ENCODE measurements around the gene TAF1A. TPM values are rescaled to one million over a fixed set of nuclear protein-coding genes. Genes with fewer than 3 reads are reported as not detected.

The TAF1A gene
- total and polyA plus RNA-seq, 10 of the 15 experiments (the other 5 are each of a cell fraction or from before 2014, with no cell fraction given) = 7.7 to 17.9 (median 12.0) TPM

- Histone ChIP-seq H4K20me1 (ENCODE audit: control insufficient read depth, insufficient read depth) (no peaks in the 10 kb centered on the region), H3K4me2 (ENCODE audit: control insufficient read depth, insufficient read depth) (peak overlapping the region; percentile 95), H2AFZ (ENCODE audit: control insufficient read depth, low read depth, low read length) (peak overlapping the region; percentile 89), H3K9ac (ENCODE audit: control insufficient read depth, insufficient read depth, low read length) (peak overlapping the region; percentile 68), H3K27ac (ENCODE audit: control insufficient read depth, insufficient read depth) (no peak overlapping the region), H3K27me3 (replicated peaks in 1 of 2; ENCODE audit: control insufficient read depth in 2 of 2, insufficient read depth in 2 of 2, low read length in 1 of 2) (no peaks in the 10 kb centered on the region), H3K9me3 (replicated peaks; ENCODE audit: control insufficient read depth, insufficient read depth, low read length) (no peaks in the 10 kb centered on the region), H3K79me2 (ENCODE audit: control insufficient read depth, insufficient read depth, low read length) (no peaks in the 10 kb centered on the region; the same call in 1 of the 2 replicates), H3K4me3 (peak overlapping the region; percentile 92), H3K4me1 (ENCODE audit: control insufficient read depth, insufficient read depth, low read length) (peaks cover 7% of the 10 kb centered on the region; the same call in 1 of the 2 replicates), H3K36me3 (ENCODE audit: control insufficient read depth in 2 of 2, insufficient read depth in 2 of 2, low read length in 1 of 2) (no peaks in the 10 kb centered on the region)
- TF ChIP-seq YY1 (IDR thresholded peaks at IDR 0.05; ENCODE audit: low read depth, low read length) = 0 out of 2 replicates have a peak, but pooled peaks have one; percentile 1
- TF ChIP-seq CBX3 (IDR thresholded peaks at IDR 0.05; ENCODE audit: borderline replicate concordance, low read depth) = no peak
- ChIA-PET RAD21 (ENCODE audit: unreplicated experiment) (interaction anchor here (0.6 to 2.4 kb wide), 4 partner anchors 16 to 1060 kb away, joined by 3 to 17 read pairs (median 4); no protein-coding TSS in a partner anchor), SMC1A (ENCODE audit: uncharacterized antibody, unreplicated experiment) (interaction anchor here (0.6 to 2.0 kb wide), 12 partner anchors 9 to 156 kb away, joined by 3 to 13 read pairs (median 3); no protein-coding TSS in a partner anchor), POLR2A (interaction anchor here (1.3 to 1.5 kb wide), 2 partner anchors 29 to 37 kb away, joined by 3 read pairs; partner anchors contain the start of gene TAF1A), CTCF (interaction anchor here (0.6 to 3.0 kb wide), 7 partner anchors 9 to 154 kb away, joined by 3 to 12 read pairs (median 3); no protein-coding TSS in a partner anchor)
- WGBS (ENCODE audit: insufficient coverage, insufficient replicate concordance, low lambda C conversion rate, missing lambda C conversion rate) = 29% methylated on average over 20 of the region's 20 CpGs
- peak; percentile 38 for ATAC-seq
- intact Hi-C loops (cut with micrococcal nuclease; ENCODE audit: unreplicated experiment) (loop anchor here (5.0 kb wide), 1 partner anchor 37 kb away; no protein-coding TSS in a partner anchor), in situ Hi-C loops (cut with MboI) (no loop called here)
- BruUV-seq (replicated peaks) = no TSS peak
- DNase-seq (ENCODE audit: low read depth, low spot score) = no peak
- FAIRE-seq = no peak
These were observed 29.3 kb upstream of the TAF1A start for GRCh38 chr1:222618880-222619596.

- WGBS (ENCODE audit: insufficient coverage, insufficient replicate concordance, low lambda C conversion rate, missing lambda C conversion rate) = under 1% methylated on average over 65 of the region's 81 CpGs
- H4K20me1 ChIP-seq (ENCODE audit: control insufficient read depth, insufficient read depth) = no peaks in the 10 kb centered on the region
- H3K79me2 ChIP-seq (ENCODE audit: control insufficient read depth, insufficient read depth, low read length) = no peaks in the 10 kb centered on the region; the same call in 1 of the 2 replicates
- DNase-seq (ENCODE audit: low read depth, low spot score) (no peak), ATAC-seq (peak; percentile 74), FAIRE-seq (no peak)
- peaks cover 7% of the 10 kb centered on the region; the same call in 1 of the 2 replicates for H3K4me1 ChIP-seq (ENCODE audit: control insufficient read depth, insufficient read depth, low read length)
- peak within 1 kb of the TSS; percentile 24 for H3K27ac ChIP-seq (ENCODE audit: control insufficient read depth, insufficient read depth)
- H3K9me3 ChIP-seq (replicated peaks; ENCODE audit: control insufficient read depth, insufficient read depth, low read length) = no peaks in the 10 kb centered on the region
- H3K36me3 ChIP-seq (ENCODE audit: control insufficient read depth in 2 of 2, insufficient read depth in 2 of 2, low read length in 1 of 2) = no peaks in the 10 kb centered on the region
- ChIA-PET CTCF (interaction anchor here (1.7 to 3.0 kb wide), 2 partner anchors 16 to 153 kb away, joined by 10 to 12 read pairs; no protein-coding TSS in a partner anchor), RAD21 (ENCODE audit: unreplicated experiment) (interaction anchor here (0.6 to 2.4 kb wide), 2 partner anchors 16 to 1059 kb away, joined by 4 to 17 read pairs; no protein-coding TSS in a partner anchor), SMC1A (ENCODE audit: uncharacterized antibody, unreplicated experiment) (interaction anchor here (1.2 to 1.8 kb wide), 3 partner anchors 10 to 32 kb away, joined by 3 to 9 read pairs (median 5); no protein-coding TSS in a partner anchor), POLR2A (no interaction called here)
- H3K4me3 ChIP-seq = peak within 1 kb of the TSS; percentile 92
- in situ Hi-C loops (cut with MboI) = no loop called here
- intact Hi-C loops (cut with micrococcal nuclease; ENCODE audit: unreplicated experiment) = loop anchor here (5.0 kb wide), 1 partner anchor 36 kb away; no protein-coding TSS in a partner anchor
- peak within 1 kb of the TSS; percentile 90 for H2AFZ ChIP-seq (ENCODE audit: control insufficient read depth, low read depth, low read length)
- H3K9ac ChIP-seq (ENCODE audit: control insufficient read depth, insufficient read depth, low read length) = peak within 1 kb of the TSS; percentile 68
- H3K27me3 ChIP-seq (replicated peaks in 1 of 2; ENCODE audit: control insufficient read depth in 2 of 2, insufficient read depth in 2 of 2, low read length in 1 of 2) = no peaks in the 10 kb centered on the region
- no TSS peak for BruUV-seq (replicated peaks)
- peak within 1 kb of the TSS; percentile 95 for H3K4me2 ChIP-seq (ENCODE audit: control insufficient read depth, insufficient read depth)
- TF ChIP-seq NR2F1 (conservative IDR thresholded peaks at IDR 0.05) = 0 out of 2 replicates have a peak, but pooled peaks have one; percentile 19
- TF ChIP-seq NKRF (conservative IDR thresholded peaks at IDR 0.05) = peak; percentile 71; the same call in 1 of the 2 replicates
- TF ChIP-seq NBN (IDR thresholded peaks at IDR 0.05) = no peak
- TF ChIP-seq CREB1 (IDR thresholded peaks at IDR 0.05; ENCODE audit: low read depth) = no peak
- TF ChIP-seq POLR2A (IDR thresholded peaks at IDR 0.05; ENCODE audit: low read depth, low read length) = peak; percentile 85
- no peak for TF ChIP-seq ZNF384 (IDR thresholded peaks at IDR 0.05; ENCODE audit: borderline replicate concordance, low read depth, low read length)
- 0 out of 2 replicates have a peak, but pooled peaks have one; percentile 46 for TF ChIP-seq STAT1 (conservative IDR thresholded peaks at IDR 0.05)
- peak; percentile 50; the same call in 1 of the 2 replicates for TF ChIP-seq POLR2AphosphoS5 (IDR thresholded peaks at IDR 0.05; ENCODE audit: low read length)
- no peak for TF ChIP-seq FOXM1 (IDR thresholded peaks at IDR 0.05; ENCODE audit: low read depth, low read length)
- no peak for TF ChIP-seq BRCA1 (IDR thresholded peaks at IDR 0.05; ENCODE audit: low read depth, low read length)
- TF ChIP-seq TCF3 (IDR thresholded peaks at IDR 0.05; ENCODE audit: borderline replicate concordance, insufficient read depth, low read depth, low read length) = no peak
These were observed 28.5 kb upstream of the TAF1A start, which contains the start of gene MIA3 for GRCh38 chr1:222618001-222618879. Gene MIA3, plus strand, starts transcription at chr1:222618097. Its CDS starts 14 bp downstream, at chr1:222618111.

All from GM12878 (cell line).